Kidney (tissue), 14 donors: ENCODE results near the gene MAL. TPM values are rescaled to one million over a fixed set of nuclear protein-coding genes. Genes with fewer than 3 reads are reported as not detected.

Experiments used
- DNase-seq, 5 donors: peaks; one replicate each; pipeline ENCODE4 v3.0.0-alpha.2; 2013 to 2020
- FAIRE-seq: peaks from 2 replicates; lab custom pipeline; 2012; peaks lifted over from hg19 to GRCh38; lab: Jason Lieb, UNC
- H3K27ac ChIP-seq, 2 donors: one replicate each; pipeline ENCODE4 v1.7.0; 2013; ENCODE audit warnings: low read depth in 2 of 2, low read length in 2 of 2, inconsistent platforms in 1 of 2
- H3K27me3 ChIP-seq: one replicate; pipeline ENCODE4 v1.7.1; 2013; ENCODE audit warnings: low read length, inconsistent platforms; ENCODE audit not compliant: control insufficient read depth, insufficient read depth
- H3K36me3 ChIP-seq, 3 donors: one replicate each; pipeline versions ENCODE4 v1.7.0 to v1.7.1; 2013; ENCODE audit warnings: low read length in 3 of 3, control low read depth in 1 of 3, inconsistent platforms in 1 of 3; ENCODE audit not compliant: insufficient read depth in 3 of 3, control insufficient read depth in 2 of 3
- H3K4me1 ChIP-seq, 3 donors: one replicate each; pipeline versions ENCODE4 v1.7.0 to v1.7.1; 2013; ENCODE audit warnings: low read length in 3 of 3, inconsistent platforms in 1 of 3, low read depth in 1 of 3; ENCODE audit not compliant: control insufficient read depth in 2 of 3, insufficient read depth in 2 of 3
- H3K4me3 ChIP-seq, 3 donors: one replicate each; pipeline versions ENCODE4 v1.7.0 to v1.8.1; 2013; ENCODE audit warnings: low read length in 3 of 3, control low read depth in 1 of 3, inconsistent platforms in 1 of 3
- H3K9ac ChIP-seq, 3 donors: one replicate each; pipeline versions ENCODE4 v1.7.0 to v1.7.1; 2013; ENCODE audit warnings: low read length in 3 of 3, control low read depth in 1 of 3, inconsistent platforms in 1 of 3
- H3K9me3 ChIP-seq, 3 donors: one replicate each; pipeline versions ENCODE4 v1.7.0 to v1.7.1; 2013; ENCODE audit warnings: low read length in 3 of 3, control low read depth in 1 of 3, inconsistent platforms in 1 of 3; ENCODE audit not compliant: control insufficient read depth in 2 of 3, insufficient read depth in 1 of 3
- CTCF ChIP-seq: IDR thresholded peaks from 3 replicates; pipeline ENCODE4 v1.5.1; 2012; ENCODE audit warnings: mild to moderate bottlenecking, moderate library complexity, borderline replicate concordance; ENCODE audit not compliant: insufficient read depth; ENCODE audit errors: extremely low read depth
- intact Hi-C: fragments of 100-400 bp; cut with DNase I; formaldehyde crosslinking; loops from one replicate; pipeline ENCODE4 v1.11.1; 2022
- polyA plus RNA-seq: library from polyadenylated mRNA; stranded (reverse); fragments of 350-450 nt; fragmentation: Illumina TruSeq; extraction: RNeasy Lipid Tissue Mini Kit (QIAGEN cat#74804); gene quantifications from one replicate; pipeline ENCODE4 v1.2.3, GENCODE V29; 2014; ENCODE audit warnings: low read depth, low replicate concordance; ENCODE audit not compliant: insufficient read depth
- total RNA-seq: library from RNA; stranded (reverse); fragmentation: NEBNext Ultra II Directional; extraction: Animal tissue kit (Norgen Biotek cat#: 25700); gene quantifications from one replicate; pipeline ENCODE4 v1.2.1, GENCODE V29; 2021
- donor health status: control.
- donor health status: control.
- donor health status: control.
- donor health status: control.
- donor health status: control.
- donor health status: DM: yes; HTN: yes; CAD: no.
- donor health status: Normal renal cell carcinoma (clear cell type).

MAL gene
- total and polyA plus RNA-seq, 2 donors from 2014 or later, result 477 to 1,006 TPM

GRCh38 chr2:95071856-95072255, 46.3 kb downstream of the MAL start:
- TF ChIP-seq CTCF, result no peak
- Histone ChIP-seq H3K4me1 (peaks cover 0 to 9% (median 0%) of the 10 kb centered on the region in 3 donors), H3K27ac (no peak overlapping the region), H3K4me3 (no peak overlapping the region), H3K36me3 (no peaks in the 10 kb centered on the region), H3K9me3 (no peaks in the 10 kb centered on the region), H3K9ac (no peak overlapping the region), H3K27me3 (no peaks in the 10 kb centered on the region)
- FAIRE-seq, result no peak
- intact Hi-C loops, result no loop called here
- DNase-seq, result no peak

GRCh38 chr2:95072424-95072823, 46.9 kb downstream of the MAL start:
- no peak for TF ChIP-seq CTCF
- H3K27ac ChIP-seq, result no peak overlapping the region

GRCh38 chr2:95073856-95074662, 48.6 kb downstream of the MAL start:
- Histone ChIP-seq H3K4me3 (no peak overlapping the region), H3K9me3 (no peaks in the 10 kb centered on the region), H3K27me3 (no peaks in the 10 kb centered on the region), H3K9ac (no peak overlapping the region), H3K4me1 (peaks cover 0 to 13% (median 0%) of the 10 kb centered on the region in 3 donors), H3K27ac (peak overlapping the region in 1 of 2 donors; percentile 59), H3K36me3 (no peaks in the 10 kb centered on the region)
- DNase-seq, result peak in 2 of 5 donors; percentile 40 to 76
- intact Hi-C loops, result no loop called here
- no peak for TF ChIP-seq CTCF
- FAIRE-seq, result no peak

More at GRCh38 chr2:95072424-95072823, 46.9 kb downstream of the MAL start:
- H3K36me3 ChIP-seq, result no peaks in the 10 kb centered on the region
- DNase-seq (peak in 1 of 5 donors; percentile 51), FAIRE-seq (no peak)
- intact Hi-C loops, result no loop called here
- H3K4me3 ChIP-seq, result no peak overlapping the region
- H3K9me3 ChIP-seq, result no peaks in the 10 kb centered on the region
- peaks cover 0 to 13% (median 0%) of the 10 kb centered on the region in 3 donors for H3K4me1 ChIP-seq
- no peaks in the 10 kb centered on the region for H3K27me3 ChIP-seq
- no peak overlapping the region for H3K9ac ChIP-seq
